ENCODE results near the gene ABHD6. TPM values are rescaled to one million over a fixed set of nuclear protein-coding genes. Genes with fewer than 3 reads are reported as not detected.

Gene ABHD6
- total RNA-seq, 2 donors from 2014 or later: 16.5 to 24.5 TPM

GRCh38 chr3:58203541-58203940 lies 34.1 kb upstream of the ABHD6 start:
- Histone ChIP-seq H3K36me3 (no peaks in the 10 kb centered on the region), H3K9ac (ENCODE audit: low read depth in 2 of 2, low read length in 2 of 2) (no peak overlapping the region), H3K4me3 (no peak overlapping the region), H3K27ac (no peak overlapping the region), H3K9me3 (no peaks in the 10 kb centered on the region), H3K4me1 (no peaks in the 10 kb centered on the region), H3K27me3 (no peaks in the 10 kb centered on the region)
- intact Hi-C loops (cut with DNase I): no loop called here
- TF ChIP-seq CTCF (IDR thresholded peaks at IDR 0.05): no peak
- DNase-seq: no peak

DNA sequence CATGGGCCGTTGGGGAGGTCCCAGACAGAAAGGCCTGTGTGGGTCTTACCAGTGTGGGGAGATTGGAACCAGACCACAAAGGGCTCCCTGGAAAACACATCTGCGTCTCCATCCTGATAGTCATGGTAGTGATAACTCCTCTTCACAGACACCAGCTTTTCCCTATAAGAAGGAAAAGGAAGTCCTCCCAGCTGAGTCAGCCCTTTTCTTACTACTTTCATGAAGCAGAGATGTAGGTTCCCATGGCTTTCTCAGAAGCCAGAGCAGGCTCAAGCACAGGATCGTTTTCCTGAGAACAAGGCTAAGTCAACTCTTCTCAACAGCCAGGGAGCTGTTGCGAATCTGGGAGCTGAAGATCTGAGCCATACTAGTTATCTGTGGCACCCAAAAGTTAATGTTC lies 32.9 kb upstream of the ABHD6 start:
- H3K9ac ChIP-seq (ENCODE audit: low read depth in 2 of 2, low read length in 2 of 2): no peak overlapping the region
- no peaks in the 10 kb centered on the region for H3K4me1 ChIP-seq
- no peak for DNase-seq
- intact Hi-C loops (cut with DNase I): loop anchor here (5.0 kb wide), 1 partner anchor 78 kb away; no protein-coding TSS in a partner anchor
- no peak overlapping the region for H3K27ac ChIP-seq
- no peaks in the 10 kb centered on the region for H3K27me3 ChIP-seq
- no peak overlapping the region for H3K4me3 ChIP-seq
- H3K36me3 ChIP-seq: no peaks in the 10 kb centered on the region
- no peak for TF ChIP-seq CTCF (IDR thresholded peaks at IDR 0.05)
- no peaks in the 10 kb centered on the region for H3K9me3 ChIP-seq

DNA sequence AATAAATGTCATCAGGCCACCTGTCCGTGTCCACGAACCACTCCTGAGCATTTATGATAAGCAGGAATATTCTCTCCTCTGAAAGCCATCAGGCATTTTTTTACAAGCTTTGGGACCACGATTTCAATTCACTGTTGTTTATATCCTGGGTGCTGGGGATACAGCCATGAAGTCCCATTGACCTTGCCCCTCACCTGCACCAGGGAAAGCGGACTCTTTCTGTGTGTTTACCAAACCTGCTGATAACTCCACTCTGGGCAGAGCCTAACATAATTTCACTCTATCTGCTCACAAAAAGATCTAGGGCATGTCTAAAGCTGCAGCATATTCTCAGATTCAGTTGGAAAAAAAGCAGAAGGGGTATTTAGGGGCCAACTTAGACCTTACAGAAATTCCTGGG lies 31.6 kb upstream of the ABHD6 start:
- Histone ChIP-seq H3K27ac (no peak overlapping the region), H3K4me3 (no peak overlapping the region), H3K4me1 (no peaks in the 10 kb centered on the region), H3K27me3 (no peaks in the 10 kb centered on the region), H3K36me3 (no peaks in the 10 kb centered on the region), H3K9ac (ENCODE audit: low read depth in 2 of 2, low read length in 2 of 2) (no peak overlapping the region), H3K9me3 (no peaks in the 10 kb centered on the region)
- intact Hi-C loops (cut with DNase I): loop anchor here (5.0 kb wide), 1 partner anchor 76 kb away; no protein-coding TSS in a partner anchor
- TF ChIP-seq CTCF (IDR thresholded peaks at IDR 0.05): no peak
- no peak for DNase-seq

DNA sequence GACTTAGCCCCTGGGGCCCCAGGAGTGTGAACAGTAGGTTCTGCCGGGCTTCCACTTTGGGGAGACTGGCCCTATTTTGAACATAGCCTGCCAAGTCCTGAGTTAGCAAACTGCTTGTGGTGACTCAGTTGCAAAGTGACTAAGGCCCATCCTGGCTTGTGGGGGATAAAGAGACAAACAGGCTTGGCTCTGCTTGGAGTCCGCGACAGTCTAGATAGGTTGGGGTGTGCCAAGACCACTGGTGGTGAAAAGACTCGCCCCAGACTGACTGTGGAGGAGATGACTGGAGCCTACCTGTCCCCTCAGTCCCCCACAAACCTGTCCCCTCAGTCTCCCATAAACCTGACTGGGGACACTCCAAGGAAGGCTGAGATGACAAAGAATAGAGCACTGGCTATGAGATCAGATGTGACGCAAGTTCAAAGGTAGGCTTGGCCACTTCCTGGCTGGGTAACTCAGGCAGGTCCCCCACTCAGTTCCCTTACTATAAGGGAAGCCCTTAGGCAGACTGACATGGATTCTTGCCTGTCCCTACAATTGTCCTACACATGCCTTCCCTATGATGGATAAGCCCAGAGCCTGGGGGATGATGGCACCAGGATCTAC lies 31.1 kb upstream of the ABHD6 start:
- Histone ChIP-seq H3K4me1 (no peaks in the 10 kb centered on the region), H3K9ac (ENCODE audit: low read depth in 2 of 2, low read length in 2 of 2) (no peak overlapping the region), H3K36me3 (no peaks in the 10 kb centered on the region), H3K9me3 (no peaks in the 10 kb centered on the region), H3K27ac (no peak overlapping the region), H3K27me3 (no peaks in the 10 kb centered on the region), H3K4me3 (no peak overlapping the region)
- intact Hi-C loops (cut with DNase I): loop anchor here (5.0 kb wide), 1 partner anchor 76 kb away; no protein-coding TSS in a partner anchor
- TF ChIP-seq CTCF (IDR thresholded peaks at IDR 0.05): no peak
- DNase-seq: no peak

GRCh38 chr3:58207954-58208353 lies 29.6 kb upstream of the ABHD6 start:
- DNase-seq: no peak
- H3K9ac ChIP-seq (ENCODE audit: low read depth in 2 of 2, low read length in 2 of 2): no peak overlapping the region
- no peak overlapping the region for H3K27ac ChIP-seq
- no peaks in the 10 kb centered on the region for H3K27me3 ChIP-seq
- intact Hi-C loops (cut with DNase I): loop anchor here (5.0 kb wide), 1 partner anchor 74 kb away; no protein-coding TSS in a partner anchor
- H3K9me3 ChIP-seq: no peaks in the 10 kb centered on the region
- H3K36me3 ChIP-seq: no peaks in the 10 kb centered on the region
- no peak overlapping the region for H3K4me3 ChIP-seq
- no peaks in the 10 kb centered on the region for H3K4me1 ChIP-seq
- TF ChIP-seq CTCF (IDR thresholded peaks at IDR 0.05): no peak

Data from colonic mucosa (tissue), 4 donors.